ENCODE results near the gene KRTAP5-4.
"Not testable (repeated sequence)": the region's sequence is repeated elsewhere in the genome, so short reads cannot be mapped to it uniquely, and the experiment has no call there.

The KRTAP5-4 gene

GRCh38 chr11:1652771-1653540 lies 31.0 kb upstream of the KRTAP5-4 start:
- DNase-seq (ENCODE audit: low read depth in 2 of 2), result peak; percentile 60 to 78

- no peak for DNase-seq (ENCODE audit: low read depth in 2 of 2)
These were observed 30.5 kb upstream of the KRTAP5-4 start for GRCh38 chr11:1652442-1652770.

- no peak for DNase-seq (ENCODE audit: low read depth in 2 of 2)
These were observed 30.1 kb upstream of the KRTAP5-4 start for GRCh38 chr11:1652026-1652425.

GRCh38 chr11:1651411-1651980 lies 29.6 kb upstream of the KRTAP5-4 start:
- no peak for DNase-seq (ENCODE audit: low read depth in 2 of 2)

GRCh38 chr11:1650918-1651262 lies 29.0 kb upstream of the KRTAP5-4 start:
- no peak for DNase-seq (ENCODE audit: low read depth in 2 of 2)

GRCh38 chr11:1650034-1650917 lies 28.3 kb upstream of the KRTAP5-4 start:
- DNase-seq (ENCODE audit: low read depth in 2 of 2), result no peak

- DNase-seq (ENCODE audit: low read depth in 2 of 2), result no peak
These were observed 26.9 kb upstream of the KRTAP5-4 start for GRCh38 chr11:1648653-1649420.

GRCh38 chr11:1647901-1648652 lies 26.1 kb upstream of the KRTAP5-4 start:
- DNase-seq (ENCODE audit: low read depth in 2 of 2), result no peak

GRCh38 chr11:1646540-1646939 lies 24.6 kb upstream of the KRTAP5-4 start:
- DNase-seq (ENCODE audit: low read depth in 2 of 2), result not testable (repeated sequence)

- no peak for DNase-seq (ENCODE audit: low read depth in 2 of 2)
These were observed 23.5 kb upstream of the KRTAP5-4 start for GRCh38 chr11:1645357-1645821.

GRCh38 chr11:1644601-1645356 lies 22.8 kb upstream of the KRTAP5-4 start:
- DNase-seq (ENCODE audit: low read depth in 2 of 2), result no peak

GRCh38 chr11:1643146-1643690 lies 21.3 kb upstream of the KRTAP5-4 start:
- DNase-seq (ENCODE audit: low read depth in 2 of 2), result no peak

GRCh38 chr11:1642288-1643145 lies 20.6 kb upstream of the KRTAP5-4 start:
- no peak for DNase-seq (ENCODE audit: low read depth in 2 of 2)

GRCh38 chr11:1641096-1641495 lies 19.2 kb upstream of the KRTAP5-4 start:
- no peak for DNase-seq (ENCODE audit: low read depth in 2 of 2)

GRCh38 chr11:1640076-1640946 lies 18.4 kb upstream of the KRTAP5-4 start:
- DNase-seq (ENCODE audit: low read depth in 2 of 2), result peak; percentile 16 to 22

- DNase-seq (ENCODE audit: low read depth in 2 of 2), result no peak
These were observed 17.7 kb upstream of the KRTAP5-4 start for GRCh38 chr11:1639666-1640065.

GRCh38 chr11:1639102-1639620 lies 17.2 kb upstream of the KRTAP5-4 start:
- no peak for DNase-seq (ENCODE audit: low read depth in 2 of 2)

GRCh38 chr11:1638344-1638743 lies 16.4 kb upstream of the KRTAP5-4 start:
- no peak for DNase-seq (ENCODE audit: low read depth in 2 of 2)
